A673 (cell line): Measurements from ENCODE around the gene CBX2.

Experiments
- EZH2 ChIP-seq: fragments of 200-600 bp; sonication (generic); IDR thresholded peaks from 2 replicates; pipeline ENCODE4 v1.6.1; 2017; ENCODE audit warnings: borderline replicate concordance, low read depth, mild to moderate bottlenecking, mixed read lengths, antibody characterized with exemption, low read length; ENCODE audit not compliant: poor library complexity, severe bottlenecking
- TF ChIP-seq, protein P1 (sequence below): fragments of 300-800, 200-600 bp; sonication (generic); conservative IDR thresholded peaks from 2 replicates; pipeline ENCODE4 v1.5.1; 2017; ENCODE audit warnings: low read depth, mild to moderate bottlenecking, antibody characterized with exemption, low read length, moderate library complexity, mixed read lengths

DNA sequence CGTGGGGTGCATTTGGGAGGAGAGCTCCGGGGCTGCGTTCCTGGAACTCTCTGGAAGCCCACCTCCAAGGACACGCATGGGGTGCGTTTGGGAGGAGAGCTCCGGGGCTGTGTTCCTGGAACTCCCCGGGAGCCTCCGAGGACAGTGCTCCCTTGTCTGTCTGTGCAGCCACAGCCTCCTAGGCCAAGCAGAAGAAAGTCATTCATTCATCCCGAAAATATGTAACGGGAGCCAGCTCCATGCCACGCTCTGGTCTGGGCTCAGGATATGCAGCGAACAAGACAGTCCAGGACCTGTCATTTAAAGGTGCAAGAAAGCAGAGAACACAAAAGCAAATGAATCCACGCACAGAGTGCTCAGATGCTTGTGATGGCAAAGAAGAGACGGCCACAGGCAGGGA lies 39.3 kb upstream of the CBX2 start:
- TF ChIP-seq, protein P1, sequence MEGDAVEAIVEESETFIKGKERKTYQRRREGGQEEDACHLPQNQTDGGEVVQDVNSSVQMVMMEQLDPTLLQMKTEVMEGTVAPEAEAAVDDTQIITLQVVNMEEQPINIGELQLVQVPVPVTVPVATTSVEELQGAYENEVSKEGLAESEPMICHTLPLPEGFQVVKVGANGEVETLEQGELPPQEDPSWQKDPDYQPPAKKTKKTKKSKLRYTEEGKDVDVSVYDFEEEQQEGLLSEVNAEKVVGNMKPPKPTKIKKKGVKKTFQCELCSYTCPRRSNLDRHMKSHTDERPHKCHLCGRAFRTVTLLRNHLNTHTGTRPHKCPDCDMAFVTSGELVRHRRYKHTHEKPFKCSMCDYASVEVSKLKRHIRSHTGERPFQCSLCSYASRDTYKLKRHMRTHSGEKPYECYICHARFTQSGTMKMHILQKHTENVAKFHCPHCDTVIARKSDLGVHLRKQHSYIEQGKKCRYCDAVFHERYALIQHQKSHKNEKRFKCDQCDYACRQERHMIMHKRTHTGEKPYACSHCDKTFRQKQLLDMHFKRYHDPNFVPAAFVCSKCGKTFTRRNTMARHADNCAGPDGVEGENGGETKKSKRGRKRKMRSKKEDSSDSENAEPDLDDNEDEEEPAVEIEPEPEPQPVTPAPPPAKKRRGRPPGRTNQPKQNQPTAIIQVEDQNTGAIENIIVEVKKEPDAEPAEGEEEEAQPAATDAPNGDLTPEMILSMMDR, result no peak
- TF ChIP-seq EZH2, result no peak
